Activated T-cell treated with anti-CD3 and anti-CD28 coated beads, Interleukin-2, amount 50 U/mL, for 4 hours (primary cell): ENCODE measurements around the gene SELPLG. TPM values are rescaled to one million over a fixed set of nuclear protein-coding genes. Genes with fewer than 3 reads are reported as not detected.

Source experiments
- ATAC-seq, 2 donors: fragments of 200-7000 bp; cut with Tn5 transposase; one replicate each; pipeline ENCODE4 v1.10.0; 2021
- DNase-seq: peaks from one replicate; pipeline ENCODE4 v3.0.0-alpha.2; 2020
- H3K27me3 Mint-ChIP-seq: one replicate; pipeline ENCODE4 v1.8.0; 2021; ENCODE audit warnings: low read depth, mixed read lengths
- H3K36me3 Mint-ChIP-seq: one replicate; pipeline ENCODE4 v1.8.0; 2022; ENCODE audit warnings: mixed read lengths; ENCODE audit not compliant: insufficient read depth
- H3K4me1 Mint-ChIP-seq: one replicate; pipeline ENCODE4 v1.8.0; 2021; ENCODE audit warnings: low read depth, mixed read lengths
- H3K4me3 Mint-ChIP-seq: one replicate; pipeline ENCODE4 v1.8.0; 2021; ENCODE audit warnings: mild to moderate bottlenecking, moderate library complexity, mixed read lengths
- H3K9me3 Mint-ChIP-seq: one replicate; pipeline ENCODE4 v1.8.0; 2021; ENCODE audit warnings: mixed read lengths
- total RNA-seq, 3 donors: library from RNA; stranded (reverse); gene quantifications; one replicate each; pipeline ENCODE4 v1.2.1, GENCODE V29; 2021

The SELPLG gene
- total RNA-seq, 3 donors from 2014 or later, result 16.8 to 19.0 (median 17.5) TPM

DNA sequence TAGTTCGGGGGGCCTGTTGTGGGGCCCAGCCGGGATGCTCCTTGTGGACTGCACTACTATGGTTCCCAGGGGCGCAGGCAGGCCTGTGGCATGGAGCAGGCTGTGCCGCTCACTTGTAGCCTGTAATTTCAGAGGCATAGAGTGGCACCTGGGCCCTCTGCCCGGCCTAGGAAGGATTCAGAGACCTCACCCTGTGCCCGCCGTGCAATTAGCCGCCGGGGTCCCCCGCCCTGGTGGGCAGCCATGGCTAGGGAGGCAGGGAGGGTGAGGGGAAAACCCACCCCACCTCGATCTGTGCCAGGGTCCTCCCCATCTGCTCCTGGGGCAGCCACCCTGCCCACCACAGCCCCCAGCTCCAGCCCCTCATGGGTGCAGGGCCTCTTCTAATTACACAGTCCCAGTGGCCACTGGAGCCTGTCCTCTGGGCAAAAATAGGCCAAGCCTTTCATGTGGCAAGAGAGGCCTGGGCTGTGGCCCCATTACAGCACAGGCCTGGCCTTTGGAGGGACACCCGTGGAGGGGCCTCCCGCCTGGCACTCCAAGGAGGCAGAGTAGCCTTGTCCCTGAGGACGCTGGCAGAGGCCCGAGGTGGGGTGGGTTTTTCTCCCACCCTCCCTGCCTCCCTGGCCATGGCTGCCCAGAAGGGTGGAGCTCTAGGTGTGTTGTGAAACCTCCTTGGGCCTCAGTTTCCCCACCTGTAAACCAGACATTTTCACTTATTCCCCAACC is 30.6 kb downstream of the SELPLG start:
- Mint-ChIP-seq H3K36me3 (no peaks in the 10 kb centered on the region), H3K4me1 (no peaks in the 10 kb centered on the region), H3K4me3 (no peak overlapping the region), H3K27me3 (no peaks in the 10 kb centered on the region), H3K9me3 (no peaks in the 10 kb centered on the region)
- DNase-seq (no peak), ATAC-seq (no peak)

DNA sequence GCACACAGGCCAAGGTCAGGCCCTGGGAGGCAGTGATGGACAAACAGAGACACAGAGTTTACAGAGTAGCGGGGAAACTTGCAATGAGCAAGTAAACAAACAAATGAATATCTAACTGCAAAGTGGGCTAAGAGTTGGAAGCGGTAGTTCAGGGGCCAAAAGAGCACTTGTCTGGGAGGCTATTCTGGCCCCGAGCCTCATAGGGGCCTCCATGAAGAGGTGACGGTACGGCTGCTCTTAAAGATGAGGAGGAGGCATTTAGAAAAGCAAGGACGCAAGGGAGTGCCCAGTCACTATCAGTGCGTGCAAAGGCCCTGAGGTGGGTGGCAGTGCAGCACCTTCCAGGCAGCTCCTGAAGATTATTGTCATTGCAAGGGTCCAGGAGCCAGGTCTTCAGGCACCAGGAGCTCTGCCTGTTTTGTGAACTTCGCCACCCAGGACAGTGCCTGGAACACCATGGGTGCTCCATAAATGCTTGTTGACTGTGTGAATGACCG is 31.4 kb downstream of the SELPLG start:
- no peaks in the 10 kb centered on the region for H3K9me3 Mint-ChIP-seq
- no peak overlapping the region for H3K4me3 Mint-ChIP-seq
- DNase-seq (no peak), ATAC-seq (no peak)
- no peaks in the 10 kb centered on the region for H3K27me3 Mint-ChIP-seq
- no peaks in the 10 kb centered on the region for H3K36me3 Mint-ChIP-seq
- H3K4me1 Mint-ChIP-seq, result no peaks in the 10 kb centered on the region

DNA sequence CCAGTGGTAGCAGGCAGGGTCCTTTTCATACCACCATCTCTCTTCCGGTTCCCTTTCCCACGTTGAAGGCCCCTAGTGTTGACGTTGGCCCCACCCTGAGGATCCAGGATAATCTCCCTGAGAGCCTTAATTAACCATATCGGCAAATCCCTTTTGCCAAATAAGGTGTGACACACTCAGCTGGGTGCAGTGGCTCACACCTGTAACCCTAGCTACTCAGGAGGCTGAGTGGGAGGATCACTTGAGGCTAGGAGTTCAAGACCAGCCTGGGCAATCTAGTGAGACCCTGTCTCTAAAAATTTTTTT is 33.0 kb downstream of the SELPLG start:
- Mint-ChIP-seq H3K36me3 (no peaks in the 10 kb centered on the region), H3K27me3 (no peaks in the 10 kb centered on the region), H3K9me3 (no peaks in the 10 kb centered on the region), H3K4me3 (no peak overlapping the region), H3K4me1 (no peaks in the 10 kb centered on the region)
- DNase-seq, result no peak
- ATAC-seq, result no peak

DNA sequence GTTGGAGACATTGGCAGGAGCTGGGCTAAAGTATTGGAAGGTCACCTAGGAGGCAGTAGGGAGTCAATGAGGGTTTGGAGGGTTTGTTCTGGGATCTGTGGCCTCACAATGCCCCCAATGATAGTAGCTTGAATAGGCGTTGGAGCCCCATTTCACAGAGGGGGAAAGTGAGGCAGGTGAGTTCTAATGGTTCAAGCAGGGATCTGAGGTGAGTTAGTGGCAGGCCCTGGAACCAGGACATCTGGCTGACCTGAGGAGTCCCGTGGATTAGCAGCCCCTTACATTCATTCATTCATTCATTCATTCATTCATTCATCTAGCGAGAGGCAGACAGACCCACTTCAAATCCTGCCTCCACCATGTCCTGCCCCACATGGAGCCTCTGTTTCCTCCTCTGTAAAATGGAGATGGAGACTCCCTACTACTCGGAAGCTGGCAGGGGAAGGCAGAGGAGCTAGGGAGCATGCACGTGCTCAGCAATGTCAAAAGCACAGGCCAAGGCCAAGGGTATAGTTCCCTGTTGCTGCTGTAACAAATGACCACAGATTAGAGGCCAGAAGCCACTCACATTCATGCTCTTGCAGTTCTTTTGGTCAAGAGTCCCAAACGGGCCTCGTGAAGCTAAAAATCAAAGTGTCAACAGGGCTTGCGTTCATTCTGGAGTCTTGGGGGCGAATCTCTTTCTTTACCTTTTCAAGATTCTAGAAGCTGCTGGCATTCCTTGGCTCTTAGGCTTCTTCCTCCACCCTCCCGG is 33.6 kb downstream of the SELPLG start:
- Mint-ChIP-seq H3K27me3 (no peaks in the 10 kb centered on the region), H3K4me3 (no peak overlapping the region), H3K36me3 (no peaks in the 10 kb centered on the region), H3K9me3 (no peaks in the 10 kb centered on the region), H3K4me1 (no peaks in the 10 kb centered on the region)
- DNase-seq (no peak), ATAC-seq (no peak)

DNA sequence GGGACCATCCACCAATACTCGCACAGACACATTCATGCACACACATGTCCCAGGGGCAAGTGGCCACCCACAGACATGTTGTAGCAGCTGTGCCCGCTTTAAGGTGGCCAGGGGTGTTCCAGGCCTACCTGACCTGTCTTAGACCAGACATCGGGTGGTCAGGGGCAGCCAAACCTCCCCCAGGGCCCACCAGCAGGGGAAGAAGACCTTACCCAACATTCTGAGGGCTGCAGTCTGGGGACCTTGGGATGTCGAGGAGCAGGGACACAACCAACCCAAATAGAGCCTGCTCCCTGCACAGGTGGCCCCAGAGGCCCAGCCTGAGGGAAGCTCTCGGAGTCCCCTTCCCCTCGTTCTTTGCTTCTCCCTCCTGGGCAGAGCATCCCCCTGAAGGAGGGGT is 34.2 kb downstream of the SELPLG start:
- ATAC-seq (no peak), DNase-seq (no peak)
- Mint-ChIP-seq H3K36me3 (no peaks in the 10 kb centered on the region), H3K4me1 (no peaks in the 10 kb centered on the region), H3K4me3 (no peak overlapping the region), H3K9me3 (no peaks in the 10 kb centered on the region), H3K27me3 (no peaks in the 10 kb centered on the region)

DNA sequence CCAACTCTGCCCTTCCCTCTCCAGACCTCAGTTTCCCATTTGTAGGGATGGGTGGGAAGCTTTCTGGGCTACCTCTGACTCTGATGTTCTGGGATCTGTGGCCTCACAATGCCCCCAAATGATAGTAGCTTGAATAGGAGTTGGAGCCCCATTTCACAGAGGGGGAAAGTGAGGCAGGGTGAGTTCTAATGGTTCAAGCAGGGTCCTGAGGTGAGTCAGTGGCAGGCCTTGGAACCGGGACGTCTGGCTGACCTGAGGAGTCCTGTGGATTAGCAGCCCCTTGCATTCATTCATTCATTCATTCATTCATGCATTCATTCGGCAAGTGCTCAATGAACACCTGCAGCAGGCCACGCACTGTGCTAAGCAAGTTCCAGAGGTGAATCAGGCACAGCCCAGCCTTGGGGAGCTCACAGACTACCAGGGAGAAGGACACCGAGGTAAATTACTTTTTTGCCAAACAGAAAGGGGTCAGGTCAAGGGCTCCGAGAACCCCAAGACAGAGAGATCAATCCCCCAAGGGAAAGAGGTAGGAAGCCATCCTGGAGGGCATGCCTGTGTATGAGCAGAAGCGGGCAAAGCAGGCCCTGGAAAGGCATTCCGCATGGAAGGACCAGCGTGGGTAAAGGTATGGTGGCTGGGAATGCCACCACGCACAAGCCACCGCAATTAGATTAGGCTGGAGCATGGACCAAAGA is 35.0 kb downstream of the SELPLG start:
- Mint-ChIP-seq H3K4me1 (no peaks in the 10 kb centered on the region), H3K4me3 (no peak overlapping the region), H3K9me3 (no peaks in the 10 kb centered on the region), H3K36me3 (no peaks in the 10 kb centered on the region), H3K27me3 (no peaks in the 10 kb centered on the region)
- DNase-seq (no peak), ATAC-seq (no peak)

DNA sequence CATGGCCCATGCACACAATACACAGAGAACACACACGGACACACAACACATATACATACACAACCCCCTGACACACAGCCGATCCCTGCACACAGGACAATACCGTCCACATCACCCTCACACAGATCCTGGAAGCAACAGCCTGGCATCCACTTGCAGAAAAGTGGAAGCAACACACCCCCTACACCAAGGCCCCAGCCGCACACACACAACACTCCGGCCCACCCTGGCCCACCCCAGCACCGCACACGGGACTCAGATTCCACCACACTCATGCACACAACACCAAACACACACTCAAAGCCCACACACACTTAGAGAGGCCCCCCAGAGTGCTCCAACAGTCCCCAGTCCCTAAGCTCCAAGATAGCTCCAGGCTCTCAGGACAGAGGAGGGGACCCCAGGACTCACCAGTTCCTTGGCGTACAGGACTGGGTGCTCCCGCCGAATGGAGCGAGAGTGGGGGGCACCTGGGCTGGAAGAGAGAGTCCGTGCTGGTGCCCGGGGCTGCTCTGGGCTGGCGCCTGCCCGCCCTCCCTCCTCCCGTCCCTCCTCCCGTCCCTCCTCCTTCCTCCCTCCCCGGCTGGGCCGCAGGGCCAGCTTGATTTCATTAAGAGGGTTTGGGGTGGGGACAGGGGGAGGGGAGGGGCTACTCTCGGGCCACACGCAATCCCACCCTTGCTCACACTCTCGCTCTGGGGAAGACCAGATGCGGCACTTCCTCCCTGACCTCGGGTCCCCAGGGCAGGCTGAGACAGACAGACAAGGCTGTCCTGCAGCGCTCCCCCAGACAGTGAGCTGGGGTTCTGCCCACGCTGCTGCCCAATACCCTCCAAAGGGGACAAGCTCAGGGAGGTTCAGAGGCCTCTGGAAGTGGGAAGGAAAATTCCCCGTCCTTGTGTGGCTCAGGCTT is 35.9 kb downstream of the SELPLG start, which contains the start of gene TMEM119:
TMEM119 (minus strand) TSS at position 526 of the 913 bp plus-strand sequence. CDS start 5,701 bp downstream, outside the sequence.
- Mint-ChIP-seq H3K4me3 (no peak within 1 kb of the TSS), H3K27me3 (no peaks in the 10 kb centered on the region), H3K36me3 (no peaks in the 10 kb centered on the region), H3K4me1 (no peaks in the 10 kb centered on the region), H3K9me3 (no peaks in the 10 kb centered on the region)
- no peak for ATAC-seq
- DNase-seq, result no peak

DNA sequence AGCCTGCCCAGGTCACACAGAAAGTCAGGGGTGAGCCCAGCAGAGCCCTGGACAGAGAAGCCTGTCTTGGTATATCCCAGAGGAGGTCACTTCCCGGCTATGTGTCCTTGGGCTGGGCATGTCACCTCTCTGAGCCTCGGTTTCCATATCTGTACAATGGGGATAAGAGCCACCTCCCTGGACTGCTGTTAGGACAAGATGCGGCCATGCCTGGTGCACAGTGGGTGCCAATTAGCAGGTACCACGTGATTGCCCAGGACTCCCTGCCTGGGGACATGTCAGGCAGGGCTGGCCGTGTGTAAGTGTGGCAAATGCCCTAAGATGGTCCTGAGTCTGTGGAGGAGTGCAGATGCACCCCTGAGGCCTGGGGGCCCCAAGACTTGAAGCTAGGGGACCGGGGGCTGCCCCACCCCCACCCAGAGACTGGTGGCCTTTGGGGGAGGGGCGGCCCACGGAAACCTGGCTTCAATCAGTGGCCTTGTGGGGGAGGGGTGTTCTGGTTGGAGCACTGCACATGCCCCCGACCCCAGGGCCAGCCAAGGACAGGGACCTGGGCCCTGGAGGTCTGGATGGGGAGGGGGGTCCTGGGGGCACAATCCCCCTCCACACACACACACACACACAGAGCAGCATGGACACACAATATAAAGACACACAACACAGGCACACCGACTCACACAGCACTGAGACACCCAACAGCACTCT is 36.7 kb downstream of the SELPLG start:
- no peaks in the 10 kb centered on the region for H3K4me1 Mint-ChIP-seq
- ATAC-seq (no peak), DNase-seq (no peak)
- H3K36me3 Mint-ChIP-seq, result no peaks in the 10 kb centered on the region
- H3K9me3 Mint-ChIP-seq, result no peaks in the 10 kb centered on the region
- no peak overlapping the region for H3K4me3 Mint-ChIP-seq
- no peaks in the 10 kb centered on the region for H3K27me3 Mint-ChIP-seq

DNA sequence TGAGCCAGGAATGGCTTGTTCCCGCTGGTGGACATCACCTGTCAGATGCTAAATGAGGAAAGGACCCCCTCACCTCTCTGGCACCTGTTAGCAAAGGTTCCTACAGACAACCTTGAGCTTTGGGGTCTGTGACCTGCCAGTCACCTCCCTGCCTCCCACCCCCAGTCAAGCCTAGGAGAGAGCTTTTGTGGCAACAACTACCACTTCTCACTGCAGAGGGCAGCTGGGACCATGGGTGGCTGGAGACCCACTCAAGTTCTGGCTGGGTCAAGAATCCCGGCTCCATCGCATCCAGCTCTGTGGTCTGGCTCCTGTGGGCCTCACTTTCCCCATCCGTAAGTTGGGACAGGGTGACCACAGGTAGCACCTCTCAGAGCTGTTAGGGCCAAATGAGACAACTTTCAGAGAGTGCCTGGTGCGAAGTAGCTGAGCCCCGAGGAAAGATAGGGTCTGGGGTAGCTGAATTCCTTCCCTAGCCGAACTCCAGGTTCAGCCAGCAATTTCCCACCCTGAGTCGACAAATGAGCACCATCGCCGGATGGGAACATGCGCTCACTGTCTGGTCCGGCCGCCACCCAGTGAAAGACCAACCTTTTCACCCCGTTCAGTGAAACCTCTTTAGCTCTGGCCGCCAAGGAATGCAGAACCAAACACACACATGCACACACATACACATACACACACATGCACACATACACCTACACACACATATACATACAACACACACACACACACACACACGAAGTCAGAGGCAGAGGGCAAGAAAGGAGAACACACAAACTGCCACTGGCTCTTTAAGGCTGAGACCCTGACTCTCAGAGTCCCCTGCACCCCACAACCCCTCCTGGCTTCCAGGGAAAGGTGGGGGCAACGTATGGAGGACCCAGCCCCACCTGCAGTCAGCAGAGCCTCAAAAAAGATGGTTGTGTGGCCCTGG is 37.7 kb downstream of the SELPLG start:
- H3K4me3 Mint-ChIP-seq, result no peak overlapping the region
- H3K36me3 Mint-ChIP-seq, result no peaks in the 10 kb centered on the region
- H3K4me1 Mint-ChIP-seq, result no peaks in the 10 kb centered on the region
- no peak for DNase-seq
- H3K27me3 Mint-ChIP-seq, result no peaks in the 10 kb centered on the region
- ATAC-seq, result no peak
- no peaks in the 10 kb centered on the region for H3K9me3 Mint-ChIP-seq

DNA sequence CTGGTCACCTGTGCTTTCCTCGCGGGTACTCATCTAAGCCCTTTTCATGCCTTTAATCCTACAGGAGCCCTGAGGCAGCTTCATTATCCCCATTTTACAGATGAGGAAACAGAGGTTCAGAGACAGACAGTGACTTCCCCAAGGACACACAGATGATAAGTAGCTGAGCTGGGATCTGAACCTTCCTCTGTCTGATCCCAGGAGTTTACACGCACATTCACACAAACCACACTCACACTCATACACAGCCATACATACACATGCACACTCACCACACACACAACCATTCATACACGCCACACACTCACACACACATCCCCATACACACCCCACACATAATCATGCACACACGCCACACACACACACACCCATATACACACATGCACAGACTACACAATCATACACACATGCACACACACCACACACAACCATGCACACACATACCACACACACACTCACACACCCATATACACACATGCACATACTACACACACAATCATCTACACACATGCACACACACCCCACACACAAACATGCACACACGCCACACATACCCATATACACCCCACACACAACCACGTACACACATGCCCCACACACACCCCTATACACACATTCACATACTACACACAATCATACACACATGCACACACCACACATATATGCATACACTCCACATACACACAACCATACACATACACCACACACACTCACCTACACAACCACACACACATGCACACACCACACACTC is 38.6 kb downstream of the SELPLG start:
- Mint-ChIP-seq H3K4me3 (no peak overlapping the region), H3K9me3 (no peaks in the 10 kb centered on the region), H3K27me3 (no peaks in the 10 kb centered on the region), H3K36me3 (no peaks in the 10 kb centered on the region), H3K4me1 (no peaks in the 10 kb centered on the region)
- ATAC-seq (no peak), DNase-seq (no peak)

DNA sequence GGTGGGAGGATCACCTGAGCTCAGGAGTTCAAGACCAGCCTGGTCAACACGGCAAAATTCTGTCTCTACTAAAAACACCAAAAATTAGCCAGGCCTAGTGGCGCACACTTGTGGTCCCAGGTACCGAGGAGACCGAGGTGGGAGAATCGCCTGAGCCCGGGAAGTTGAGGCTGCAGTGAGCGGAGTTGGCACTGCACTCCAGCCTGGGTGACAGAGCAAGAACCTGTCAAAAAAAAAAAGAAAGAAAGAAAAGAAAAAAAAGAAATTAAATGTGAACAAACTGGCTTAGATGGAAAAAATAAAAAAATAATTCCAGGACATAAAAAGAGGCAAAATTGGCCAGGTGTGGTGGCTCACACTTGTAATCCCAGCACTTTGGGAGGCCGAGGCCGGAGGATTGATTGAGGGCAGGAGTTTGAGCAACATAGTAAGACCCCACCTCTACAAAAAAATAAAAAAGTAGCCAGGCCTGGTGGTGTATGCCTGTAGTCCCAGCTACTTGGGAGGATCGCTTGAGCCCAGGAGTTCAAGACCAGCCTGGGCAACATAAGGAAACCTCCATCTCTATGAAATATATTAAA is 39.3 kb downstream of the SELPLG start:
- Mint-ChIP-seq H3K4me1 (no peaks in the 10 kb centered on the region), H3K36me3 (no peaks in the 10 kb centered on the region), H3K4me3 (no peak overlapping the region), H3K9me3 (no peaks in the 10 kb centered on the region), H3K27me3 (no peaks in the 10 kb centered on the region)
- no peak for DNase-seq
- no peak for ATAC-seq
